GM19193 (cell line): Measurements from ENCODE around the gene TBCC.

Experiments used
- POLR2A ChIP-seq: IDR thresholded peaks from 4 replicates; pipeline ENCODE4 v1.6.1; 2011; ENCODE audit not compliant: insufficient read depth, insufficient read length; ENCODE audit errors: extremely low read depth

TBCC gene

GRCh38 chr6:42694586-42694985 lies 51.3 kb downstream of the TBCC start:
- TF ChIP-seq POLR2A: no peak
